Measurements from ENCODE around the gene DIS3.
"Not testable (repeated sequence)": the region's sequence is repeated elsewhere in the genome, so short reads cannot be mapped to it uniquely, and the experiment has no call there.

The DIS3 gene

DNA sequence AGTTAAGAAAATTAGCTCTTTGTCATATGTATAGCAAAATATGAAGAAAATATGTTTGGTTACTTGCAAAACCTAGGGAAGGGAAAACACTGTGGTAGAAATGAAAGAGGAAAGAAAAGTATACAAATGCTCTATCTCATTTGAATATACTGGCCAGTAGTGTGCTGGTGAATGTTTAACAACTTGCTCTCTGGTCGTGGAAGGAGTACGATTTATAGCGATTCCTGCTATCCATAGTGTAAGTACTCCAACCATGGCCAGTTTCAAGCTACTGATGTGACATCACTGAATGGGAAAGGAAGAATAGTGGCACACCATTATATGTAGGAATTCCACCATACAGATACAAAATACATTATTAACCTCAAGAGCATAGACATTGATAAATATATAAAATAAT is 44.7 kb downstream of the DIS3 start:
- no peak for DNase-seq

GRCh38 chr13:72728290-72728605 is 53.5 kb downstream of the DIS3 start:
- no peak for DNase-seq

- DNase-seq: peak; percentile 86
These were observed 54.0 kb downstream of the DIS3 start, which contains the start of the genes BORA and MZT1 for GRCh38 chr13:72727417-72728289. Gene BORA, plus strand, starts transcription at chr13:72727923. Its CDS starts 1,018 bp downstream, at chr13:72728941. Gene MZT1, minus strand, starts transcription at chr13:72727629. Its CDS starts 27 bp downstream, at chr13:72727602.

GRCh38 chr13:72726726-72727416 is 54.8 kb downstream of the DIS3 start:
- DNase-seq: peak; percentile 11

DNA sequence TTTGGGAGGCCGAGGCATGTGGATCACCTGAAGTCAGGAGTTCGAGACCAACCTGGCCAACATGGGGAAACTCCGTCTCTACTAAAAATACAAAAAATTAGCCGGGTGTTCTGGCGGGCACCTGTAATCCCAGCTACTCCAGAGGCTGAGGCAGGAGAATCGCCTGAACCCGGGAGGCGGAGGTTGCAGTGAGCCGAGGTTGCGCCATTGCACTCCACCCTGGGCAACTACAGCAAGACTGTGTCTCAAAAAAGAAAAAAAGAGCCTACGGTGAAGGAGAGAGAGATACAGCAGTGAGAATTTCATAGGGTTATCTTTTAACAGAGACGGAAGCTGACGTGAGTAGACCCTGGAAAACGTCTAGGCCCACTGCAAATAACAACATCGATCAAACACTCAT is 55.5 kb downstream of the DIS3 start:
- not testable (repeated sequence) for DNase-seq

- DNase-seq: no peak
These were observed 64.9 kb downstream of the DIS3 start for GRCh38 chr13:72716776-72717175.

Measured in NCI-H774 (cell line).